Fibroblast of skin of left biceps (primary cell): Measurements from ENCODE around the gene SUZ12.
"Not testable (repeated sequence)": the region's sequence is repeated elsewhere in the genome, so short reads cannot be mapped to it uniquely, and the experiment has no call there.

ENCODE experiments used
- DNase-seq, 2 experiments: peaks; one replicate each; pipeline ENCODE4 v3.0.0-alpha.2; 2013; ENCODE audit warnings: low read depth in 2 of 2

The SUZ12 gene

GRCh38 chr17:31951953-31952352, 15.1 kb downstream of the SUZ12 start:
- DNase-seq = not testable (repeated sequence)

DNA sequence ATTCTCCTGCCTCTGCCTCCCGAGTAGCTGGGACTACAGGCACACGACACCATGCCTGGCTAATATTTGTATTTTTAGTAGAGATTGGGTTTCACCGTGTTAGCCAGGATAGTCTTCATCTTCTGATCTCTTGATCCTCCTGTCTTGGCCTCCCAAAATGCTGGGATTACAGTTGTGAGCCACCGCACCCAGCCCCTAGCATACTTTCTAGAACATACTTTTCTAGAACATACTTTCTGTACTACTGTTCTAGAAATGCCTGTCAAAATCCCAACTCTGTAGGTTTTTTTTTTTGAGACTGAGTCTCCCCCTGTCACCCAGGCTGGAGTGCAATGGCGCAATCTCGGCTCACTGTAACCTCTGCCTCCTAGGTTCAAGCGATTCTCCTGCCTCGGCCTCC, 27.3 kb downstream of the SUZ12 start:
- DNase-seq = not testable (repeated sequence)

GRCh38 chr17:31967648-31968047, 30.8 kb downstream of the SUZ12 start:
- DNase-seq = no peak

DNA sequence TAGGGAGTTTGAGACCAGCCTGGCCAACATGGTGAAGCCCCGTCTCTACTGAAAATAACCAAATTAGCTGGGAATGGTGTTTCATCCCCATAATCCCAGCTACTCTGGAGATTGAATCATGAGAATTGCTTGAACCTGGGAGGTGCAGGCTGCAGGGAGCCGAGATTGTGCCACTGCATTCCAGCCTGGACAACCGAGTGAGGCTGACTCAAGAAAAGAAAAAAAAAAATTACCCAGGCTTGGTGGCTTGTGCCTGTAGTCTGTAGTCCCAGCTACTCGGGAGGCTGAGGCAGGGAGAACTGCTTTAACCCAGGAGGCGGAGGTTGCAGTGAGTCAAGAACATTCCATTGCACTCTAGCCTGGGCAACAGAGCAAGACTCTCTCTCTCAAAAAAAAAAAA, 33.6 kb downstream of the SUZ12 start:
- not testable (repeated sequence) for DNase-seq

DNA sequence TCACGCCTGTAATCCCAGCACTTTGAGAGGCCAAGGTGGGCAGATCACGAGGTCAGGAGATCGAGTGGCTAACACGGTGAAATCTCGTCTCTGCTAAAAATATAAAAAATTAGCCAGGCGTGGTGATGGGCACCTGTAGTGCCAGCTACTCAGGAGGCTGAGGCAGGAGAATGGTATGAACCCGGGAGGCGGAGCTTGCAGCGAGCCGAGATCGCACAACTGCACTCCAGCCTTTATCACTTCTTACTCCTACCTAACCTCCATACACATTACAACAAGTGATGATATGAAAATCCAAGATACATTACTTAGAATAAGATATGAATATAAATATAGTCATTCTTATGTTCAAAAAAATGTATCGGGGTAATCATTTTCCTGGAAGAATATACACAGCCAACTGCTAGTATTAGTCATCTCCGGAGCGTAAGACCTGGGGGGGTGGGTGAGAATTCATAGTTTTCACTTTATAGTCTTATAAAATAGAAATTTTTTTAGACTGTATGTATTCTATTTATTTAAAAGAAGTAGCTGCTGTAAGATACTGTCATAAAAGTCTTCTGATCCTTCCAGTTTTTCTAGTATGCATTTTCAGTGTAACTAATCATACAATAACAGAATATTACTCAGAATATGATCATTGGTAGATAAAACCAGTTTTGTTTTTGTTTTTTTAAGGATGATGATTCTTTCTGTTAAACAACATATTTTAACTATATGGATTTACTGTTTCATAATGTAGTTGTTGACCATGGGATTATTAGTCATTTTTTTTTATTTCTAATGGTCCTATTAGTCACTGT, 37.7 kb downstream of the SUZ12 start:
- not testable (repeated sequence) for DNase-seq

DNA sequence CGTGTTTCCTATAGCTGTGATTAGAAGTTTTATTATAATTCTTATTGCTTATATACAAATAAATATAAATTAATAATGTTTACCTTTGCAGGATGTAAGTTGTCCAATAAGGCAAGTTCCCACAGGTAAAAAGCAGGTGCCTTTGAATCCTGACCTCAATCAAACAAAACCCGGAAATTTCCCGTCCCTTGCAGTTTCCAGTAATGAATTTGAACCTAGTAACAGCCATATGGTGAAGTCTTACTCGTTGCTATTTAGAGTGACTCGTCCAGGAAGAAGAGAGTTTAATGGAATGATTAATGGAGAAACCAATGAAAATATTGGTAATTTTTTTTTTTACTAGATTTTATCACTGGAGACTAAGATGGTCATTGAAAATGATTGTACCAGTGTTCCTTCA, 38.6 kb downstream of the SUZ12 start:
- DNase-seq = not testable (repeated sequence)

DNA sequence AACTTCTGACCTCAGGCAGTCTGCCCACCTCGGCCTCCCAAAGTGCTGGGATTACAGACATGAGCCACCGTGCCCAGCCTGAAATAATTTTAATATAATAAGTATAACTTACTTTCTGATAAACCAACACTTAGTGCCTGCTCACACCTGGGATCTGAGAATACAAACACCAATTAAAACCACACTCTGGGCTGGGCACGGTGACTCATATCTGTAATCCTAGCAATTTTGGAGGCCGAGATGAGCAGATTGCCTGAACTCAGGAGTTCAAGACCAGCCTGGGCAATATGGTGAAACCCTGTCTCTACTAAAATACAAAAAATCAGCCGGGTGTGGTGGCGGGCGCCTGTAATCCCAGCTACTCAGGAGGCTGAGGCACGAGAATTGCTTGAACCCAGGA, 55.0 kb downstream of the SUZ12 start:
- not testable (repeated sequence) for DNase-seq

GRCh38 chr17:31997005-31997404, 60.2 kb downstream of the SUZ12 start:
- DNase-seq = no peak

DNA sequence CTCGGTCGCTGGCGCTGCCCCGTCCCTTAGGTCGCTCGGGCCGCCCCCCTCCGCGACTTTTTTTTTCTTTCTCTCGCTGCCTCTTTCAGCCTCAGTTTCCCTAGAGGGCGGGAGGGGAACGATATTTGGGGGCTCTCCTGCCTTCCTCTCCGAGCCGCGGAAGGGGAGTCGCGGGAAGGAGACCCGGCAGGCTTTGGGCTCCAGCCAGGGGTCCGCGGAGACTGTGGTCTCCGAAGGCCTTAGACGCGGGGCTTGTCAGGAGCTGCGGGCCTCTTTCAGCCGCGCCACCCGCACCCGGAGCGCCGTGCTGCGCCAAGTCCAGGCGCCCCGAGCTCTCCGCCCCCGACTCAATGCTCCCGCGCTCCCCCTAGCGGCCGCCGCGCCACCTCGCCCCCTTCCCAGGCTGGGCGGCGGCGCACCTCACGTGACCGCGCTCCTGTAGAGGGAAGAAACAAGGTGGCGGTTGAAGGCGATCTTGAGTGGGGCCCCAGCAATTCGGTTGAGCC, 70.2 kb downstream of the SUZ12 start, which contains the start of gene LRRC37B:
TSS of gene LRRC37B (plus strand) at position 427 of the 506 bp plus-strand sequence. CDS start 14,010 bp downstream, outside the sequence.
- DNase-seq = peak; percentile 31 to 34

- no peak for DNase-seq
Observed at GRCh38 chr17:32007463-32008298, 70.9 kb downstream of the SUZ12 start.

DNA sequence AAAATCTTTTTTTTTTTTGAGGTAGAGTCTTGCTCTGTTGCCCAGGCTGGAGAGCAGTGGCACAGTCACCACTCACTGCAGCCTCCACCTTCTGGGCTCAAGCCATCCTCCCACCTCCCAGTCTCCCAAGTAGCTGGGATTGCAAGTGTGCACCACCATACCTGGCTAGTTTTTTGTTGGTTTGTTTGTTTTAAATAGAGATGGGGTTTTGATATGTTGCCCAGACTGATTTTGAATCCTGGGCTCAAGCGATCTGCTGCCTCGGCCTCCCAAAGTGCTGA, 72.4 kb downstream of the SUZ12 start:
- DNase-seq = no peak

DNA sequence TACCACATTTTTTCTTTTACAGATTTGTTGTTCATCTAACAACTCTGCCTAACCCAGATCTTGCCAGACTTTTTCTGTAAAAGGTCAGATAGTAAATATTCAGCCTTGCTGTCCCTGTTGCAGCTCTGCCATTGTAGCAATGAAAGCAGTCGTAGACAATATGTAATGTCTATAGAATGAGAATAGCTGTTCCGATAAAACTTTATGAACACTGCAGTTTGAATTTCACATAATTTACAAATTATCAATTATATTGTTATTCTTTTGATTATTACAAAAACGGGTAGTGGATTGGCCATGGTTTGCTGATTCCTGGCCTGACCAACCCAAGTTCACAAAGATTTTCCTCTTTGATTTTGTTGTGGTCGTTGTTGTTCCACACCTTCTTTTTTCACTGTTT, 73.3 kb downstream of the SUZ12 start:
- no peak for DNase-seq

DNA sequence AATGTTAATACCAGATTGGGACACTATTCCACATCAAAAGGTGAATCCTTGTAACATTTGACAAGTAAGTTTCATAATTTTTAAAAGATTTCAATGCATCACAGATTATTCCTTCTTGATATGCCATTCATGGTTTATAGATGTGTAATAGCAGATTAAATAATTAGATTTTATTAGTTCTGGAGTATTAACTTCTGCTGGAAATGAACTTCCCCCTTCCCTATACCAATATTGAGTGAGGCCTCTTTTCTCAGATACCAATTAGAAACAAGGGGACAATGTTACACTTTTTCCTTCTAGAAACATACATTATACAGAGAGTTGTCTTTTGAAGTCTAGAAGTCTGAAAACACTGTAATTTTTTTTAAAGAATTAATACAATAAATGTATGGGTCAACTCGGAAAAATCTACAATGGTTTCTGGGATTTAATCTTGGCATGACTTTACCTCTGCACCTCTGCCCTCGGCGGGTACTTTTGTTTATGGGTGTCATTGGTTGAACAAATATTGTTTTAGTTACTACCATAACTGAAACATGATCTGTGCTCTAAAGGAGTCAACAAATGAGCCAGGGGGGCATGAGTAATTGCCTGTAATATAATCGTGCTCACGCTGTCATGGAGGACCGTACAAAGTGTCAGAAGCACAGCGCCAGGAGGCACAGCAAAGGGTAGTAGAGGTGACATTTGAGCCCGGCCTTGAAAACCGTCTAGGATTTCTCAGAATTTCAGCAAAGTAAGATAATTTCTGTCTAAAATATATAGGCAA, 78.6 kb downstream of the SUZ12 start:
- DNase-seq = no peak

- DNase-seq = no peak
Observed at GRCh38 chr17:32016231-32016630, 79.4 kb downstream of the SUZ12 start.

DNA sequence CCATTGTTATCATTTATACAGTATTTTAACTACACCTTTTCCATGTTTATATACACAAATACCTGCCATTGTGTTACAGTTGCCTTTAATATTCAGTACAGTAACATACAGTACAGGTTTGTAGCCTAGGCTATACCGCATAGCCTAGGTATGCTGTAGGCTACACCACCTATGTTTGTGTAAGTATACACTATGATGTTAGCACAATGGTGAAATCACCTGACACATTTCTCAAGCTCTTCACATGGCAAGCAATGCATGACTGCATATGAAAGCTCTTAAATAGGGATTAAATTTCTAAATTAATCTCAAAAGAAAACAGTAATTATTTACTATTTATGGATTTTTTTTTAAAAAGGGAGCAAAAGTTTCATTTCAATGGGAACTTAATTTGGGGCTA, 82.4 kb downstream of the SUZ12 start:
- no peak for DNase-seq

DNA sequence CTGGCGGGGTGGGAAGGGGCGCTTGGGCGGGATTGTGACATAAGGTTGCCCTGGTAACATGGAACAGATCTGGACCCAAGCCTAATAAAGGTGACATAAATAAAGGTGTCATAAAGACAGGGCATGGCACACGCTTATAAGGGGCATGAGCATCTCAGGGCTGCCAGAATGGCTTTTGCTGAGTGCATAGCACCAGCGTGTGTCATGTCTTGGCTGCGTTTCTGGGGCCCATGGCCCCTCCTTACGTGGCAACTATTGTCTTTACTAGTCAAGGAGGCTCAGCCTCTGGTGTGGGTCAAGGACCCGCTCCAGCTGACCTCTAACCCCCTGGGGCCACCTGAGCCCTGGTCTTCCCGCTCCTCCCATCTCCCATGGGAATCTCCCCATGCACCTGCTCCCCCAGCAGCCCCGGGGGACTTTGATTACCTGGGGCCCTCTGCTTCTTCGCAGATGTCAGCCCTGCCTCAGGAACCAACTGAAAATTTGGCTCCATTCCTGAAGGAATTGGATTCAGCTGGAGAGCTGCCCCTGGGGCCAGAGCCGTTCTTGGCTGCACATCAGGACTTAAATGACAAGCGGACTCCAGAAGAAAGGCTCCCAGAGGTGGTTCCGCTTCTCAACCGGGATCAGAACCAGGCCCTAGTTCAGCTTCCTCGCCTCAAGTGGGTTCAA, 84.3 kb downstream of the SUZ12 start:
- no peak for DNase-seq

- DNase-seq = no peak
Observed at GRCh38 chr17:32021615-32021955, 84.8 kb downstream of the SUZ12 start.

- not testable (repeated sequence) for DNase-seq
Observed at GRCh38 chr17:32022554-32022953, 85.7 kb downstream of the SUZ12 start.

GRCh38 chr17:32027271-32027670, 90.5 kb downstream of the SUZ12 start:
- not testable (repeated sequence) for DNase-seq

DNA sequence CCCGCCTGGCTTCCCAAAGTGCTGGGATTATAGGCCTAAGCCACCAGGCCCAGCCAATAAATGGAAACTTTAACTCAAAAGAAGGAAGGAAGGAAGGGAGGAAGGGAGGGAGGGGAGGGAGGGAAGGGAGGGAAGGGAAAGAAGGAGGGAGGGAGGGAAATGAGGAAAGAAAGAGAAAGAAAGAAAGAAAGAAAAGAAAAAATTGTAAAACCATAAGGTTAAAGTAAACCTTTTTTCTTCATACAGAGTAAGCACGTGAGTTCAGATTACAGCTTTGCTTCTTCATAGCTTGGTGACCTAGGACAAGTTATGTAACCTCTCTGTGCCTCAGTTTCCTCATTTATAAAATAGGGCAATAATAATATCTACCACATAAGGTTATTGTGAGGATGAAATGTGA, 96.4 kb downstream of the SUZ12 start:
- no peak for DNase-seq

DNA sequence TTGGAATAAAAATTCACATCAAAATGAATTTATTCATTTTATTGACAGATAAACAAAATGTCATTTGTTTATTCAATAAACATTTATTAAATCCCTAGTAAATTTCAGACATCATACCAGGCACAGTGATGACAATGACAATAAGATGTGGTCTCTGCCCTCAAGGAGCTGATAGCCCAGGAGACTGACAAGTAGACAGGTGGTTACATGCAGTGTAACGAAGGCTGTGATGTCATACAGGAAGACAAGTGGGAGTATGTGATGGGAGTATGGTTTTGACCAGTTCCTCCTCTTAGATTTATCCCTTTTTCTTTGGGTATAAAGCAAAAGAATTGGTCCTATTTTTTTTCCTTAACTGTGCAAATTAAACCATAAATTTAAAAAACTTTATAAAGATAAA, 97.0 kb downstream of the SUZ12 start:
- DNase-seq = not testable (repeated sequence)

GRCh38 chr17:32040246-32040645, 103.4 kb downstream of the SUZ12 start:
- not testable (repeated sequence) for DNase-seq
